ENCODE data around the gene VSNL1. TPM values are rescaled to one million over a fixed set of nuclear protein-coding genes. Genes with fewer than 3 reads are reported as not detected.

The VSNL1 gene
- total and polyA plus RNA-seq, 2 donors (not counting 1 experiment from before 2014, with no cell fraction given): 1.2 to 3.9 TPM

DNA sequence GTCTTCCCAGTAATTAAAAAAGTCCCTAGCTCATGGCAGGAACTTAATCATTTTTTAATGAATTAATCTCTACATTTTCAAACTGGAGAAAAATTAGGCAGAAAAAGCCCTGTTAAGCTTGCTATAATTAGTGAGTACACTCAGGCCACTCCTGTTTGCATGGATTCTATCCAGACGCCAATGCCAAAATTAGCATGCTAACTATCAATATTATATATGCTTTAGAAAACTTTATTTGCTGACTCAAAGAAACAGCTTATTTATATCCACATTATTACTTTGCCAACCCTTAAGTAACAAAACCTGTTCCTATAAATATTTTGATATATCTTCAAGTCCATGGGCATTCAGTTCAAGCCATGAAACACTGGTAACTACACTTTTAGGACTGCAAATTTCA lies 122.2 kb downstream of the VSNL1 start:
- H3K36me3 ChIP-seq (ENCODE audit: control insufficient read depth, insufficient read depth, low read length): peaks cover 5% of the 10 kb centered on the region
- H3K27ac ChIP-seq (ENCODE audit: insufficient read depth, low read length): no peak overlapping the region
- no peak overlapping the region for H3K9ac ChIP-seq (ENCODE audit: insufficient read depth, low read length)
- H3K4me1 ChIP-seq (ENCODE audit: control insufficient read depth, extremely low read depth, insufficient read depth, low read length): no peaks in the 10 kb centered on the region
- H3K27me3 ChIP-seq (ENCODE audit: control insufficient read depth, insufficient read depth, low read length): no peaks in the 10 kb centered on the region
- H3K4me2 ChIP-seq (ENCODE audit: extremely low read depth, insufficient read depth, low read length): no peak overlapping the region
- H4K20me1 ChIP-seq (ENCODE audit: control insufficient read depth, extremely low read depth, insufficient read depth, low read length): no peaks in the 10 kb centered on the region
- no peak overlapping the region for H2AFZ ChIP-seq (ENCODE audit: low read length)
- H3K9me3 ChIP-seq (ENCODE audit: control insufficient read depth, insufficient read depth, low read depth, low read length): no peaks in the 10 kb centered on the region
- TF ChIP-seq, protein P1, sequence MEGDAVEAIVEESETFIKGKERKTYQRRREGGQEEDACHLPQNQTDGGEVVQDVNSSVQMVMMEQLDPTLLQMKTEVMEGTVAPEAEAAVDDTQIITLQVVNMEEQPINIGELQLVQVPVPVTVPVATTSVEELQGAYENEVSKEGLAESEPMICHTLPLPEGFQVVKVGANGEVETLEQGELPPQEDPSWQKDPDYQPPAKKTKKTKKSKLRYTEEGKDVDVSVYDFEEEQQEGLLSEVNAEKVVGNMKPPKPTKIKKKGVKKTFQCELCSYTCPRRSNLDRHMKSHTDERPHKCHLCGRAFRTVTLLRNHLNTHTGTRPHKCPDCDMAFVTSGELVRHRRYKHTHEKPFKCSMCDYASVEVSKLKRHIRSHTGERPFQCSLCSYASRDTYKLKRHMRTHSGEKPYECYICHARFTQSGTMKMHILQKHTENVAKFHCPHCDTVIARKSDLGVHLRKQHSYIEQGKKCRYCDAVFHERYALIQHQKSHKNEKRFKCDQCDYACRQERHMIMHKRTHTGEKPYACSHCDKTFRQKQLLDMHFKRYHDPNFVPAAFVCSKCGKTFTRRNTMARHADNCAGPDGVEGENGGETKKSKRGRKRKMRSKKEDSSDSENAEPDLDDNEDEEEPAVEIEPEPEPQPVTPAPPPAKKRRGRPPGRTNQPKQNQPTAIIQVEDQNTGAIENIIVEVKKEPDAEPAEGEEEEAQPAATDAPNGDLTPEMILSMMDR (conservative IDR thresholded peaks at IDR 0.05 in 1 of 2, IDR thresholded peaks at IDR 0.05 in 1 of 2; ENCODE audit: low read depth in 1 of 2, low read length in 2 of 2): no peak
- no peak for TF ChIP-seq EZH2 (IDR thresholded peaks at IDR 0.05; ENCODE audit: low read length, missing control alignments)
- no peak for DNase-seq (ENCODE audit: low read depth in 2 of 2)
- H3K4me3 ChIP-seq (replicated peaks in 1 of 4; ENCODE audit: control extremely low read depth in 1 of 4, insufficient read depth in 1 of 4, low read depth in 3 of 4, low read length in 4 of 4): no peak overlapping the region
- no peaks in the 10 kb centered on the region for H3K79me2 ChIP-seq (ENCODE audit: control insufficient read depth, insufficient read depth, low read length)

DNA sequence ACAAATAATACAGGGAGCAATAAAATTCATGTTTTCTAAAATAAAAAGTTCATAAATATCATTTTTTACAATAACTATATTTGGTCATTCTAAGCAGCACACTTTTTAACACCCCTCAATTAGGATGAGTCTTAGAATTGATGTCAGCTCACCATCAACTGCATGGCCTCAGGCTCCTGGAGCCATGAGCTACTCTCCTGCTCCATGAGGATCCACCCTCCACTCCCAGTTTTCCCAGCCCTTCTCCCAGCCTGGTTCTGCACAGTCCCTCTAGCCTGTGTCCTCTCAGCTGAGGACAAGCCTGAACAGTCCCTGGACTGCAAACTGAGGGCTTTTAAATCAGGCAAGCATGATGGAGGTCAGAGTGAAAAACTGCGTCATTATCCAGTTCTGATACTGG lies 124.0 kb downstream of the VSNL1 start:
- Histone ChIP-seq H3K4me3 (replicated peaks in 1 of 4; ENCODE audit: control extremely low read depth in 1 of 4, insufficient read depth in 1 of 4, low read depth in 3 of 4, low read length in 4 of 4) (no peak overlapping the region), H3K27me3 (ENCODE audit: control insufficient read depth, insufficient read depth, low read length) (no peaks in the 10 kb centered on the region), H3K79me2 (ENCODE audit: control insufficient read depth, insufficient read depth, low read length) (no peaks in the 10 kb centered on the region), H3K27ac (ENCODE audit: insufficient read depth, low read length) (no peak overlapping the region), H2AFZ (ENCODE audit: low read length) (no peak overlapping the region), H3K9me3 (ENCODE audit: control insufficient read depth, insufficient read depth, low read depth, low read length) (no peaks in the 10 kb centered on the region), H3K4me1 (ENCODE audit: control insufficient read depth, extremely low read depth, insufficient read depth, low read length) (no peaks in the 10 kb centered on the region), H3K9ac (ENCODE audit: insufficient read depth, low read length) (no peak overlapping the region), H3K4me2 (ENCODE audit: extremely low read depth, insufficient read depth, low read length) (no peak overlapping the region), H4K20me1 (ENCODE audit: control insufficient read depth, extremely low read depth, insufficient read depth, low read length) (no peaks in the 10 kb centered on the region), H3K36me3 (ENCODE audit: control insufficient read depth, insufficient read depth, low read length) (peaks cover 7% of the 10 kb centered on the region)
- DNase-seq (ENCODE audit: low read depth in 2 of 2): no peak
- no peak for TF ChIP-seq EZH2 (IDR thresholded peaks at IDR 0.05; ENCODE audit: low read length, missing control alignments)
- TF ChIP-seq, protein P1 (conservative IDR thresholded peaks at IDR 0.05 in 1 of 2, IDR thresholded peaks at IDR 0.05 in 1 of 2; ENCODE audit: low read depth in 1 of 2, low read length in 2 of 2): no peak

DNA sequence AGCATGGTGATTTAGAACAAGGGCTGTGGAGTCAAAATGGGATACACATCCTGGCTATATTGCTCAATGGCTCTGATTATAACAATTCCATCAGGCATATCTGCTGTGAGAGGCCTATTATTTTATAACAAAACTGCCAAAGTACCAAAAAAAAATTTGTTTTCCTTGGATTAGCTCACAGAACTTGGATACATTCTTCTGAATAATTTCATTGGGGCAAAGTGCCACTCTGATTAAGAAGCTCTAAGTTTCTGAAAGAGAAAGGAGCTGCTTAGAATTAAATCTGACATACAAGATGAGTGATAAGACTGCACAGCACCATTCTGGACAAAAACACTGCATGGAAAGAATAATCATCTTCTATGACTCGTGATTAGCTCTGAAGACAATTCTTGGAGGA lies 127.4 kb downstream of the VSNL1 start:
- no peaks in the 10 kb centered on the region for H3K27me3 ChIP-seq (ENCODE audit: control insufficient read depth, insufficient read depth, low read length)
- no peak for TF ChIP-seq EZH2 (IDR thresholded peaks at IDR 0.05; ENCODE audit: low read length, missing control alignments)
- TF ChIP-seq, protein P1 (conservative IDR thresholded peaks at IDR 0.05 in 1 of 2, IDR thresholded peaks at IDR 0.05 in 1 of 2; ENCODE audit: low read depth in 1 of 2, low read length in 2 of 2): no peak
- H2AFZ ChIP-seq (ENCODE audit: low read length): no peak overlapping the region
- no peaks in the 10 kb centered on the region for H4K20me1 ChIP-seq (ENCODE audit: control insufficient read depth, extremely low read depth, insufficient read depth, low read length)
- no peak overlapping the region for H3K9ac ChIP-seq (ENCODE audit: insufficient read depth, low read length)
- H3K4me2 ChIP-seq (ENCODE audit: extremely low read depth, insufficient read depth, low read length): no peak overlapping the region
- H3K4me1 ChIP-seq (ENCODE audit: control insufficient read depth, extremely low read depth, insufficient read depth, low read length): no peaks in the 10 kb centered on the region
- H3K4me3 ChIP-seq (replicated peaks in 1 of 4; ENCODE audit: control extremely low read depth in 1 of 4, insufficient read depth in 1 of 4, low read depth in 3 of 4, low read length in 4 of 4): no peak overlapping the region
- no peak for DNase-seq (ENCODE audit: low read depth in 2 of 2)
- H3K36me3 ChIP-seq (ENCODE audit: control insufficient read depth, insufficient read depth, low read length): peaks cover 7% of the 10 kb centered on the region
- H3K9me3 ChIP-seq (ENCODE audit: control insufficient read depth, insufficient read depth, low read depth, low read length): no peaks in the 10 kb centered on the region
- no peaks in the 10 kb centered on the region for H3K79me2 ChIP-seq (ENCODE audit: control insufficient read depth, insufficient read depth, low read length)
- H3K27ac ChIP-seq (ENCODE audit: insufficient read depth, low read length): no peak overlapping the region

All from fibroblast of lung (primary cell).